ENCODE results near the gene SIN3B. TPM values are rescaled to one million over a fixed set of nuclear protein-coding genes. Genes with fewer than 3 reads are reported as not detected.
"Not testable (repeated sequence)": the region's sequence is repeated elsewhere in the genome, so short reads cannot be mapped to it uniquely, and the experiment has no call there.

SIN3B gene
- total and polyA plus RNA-seq, 12 donors: 22.8 to 133 (median 35.9) TPM

- peak in 2 of 7 donors; percentile 43 to 44 for DNase-seq
- H3K4me1 ChIP-seq (replicated peaks in 1 of 2): peaks cover 0 to 13% of the 10 kb centered on the region in 2 donors
- H3K27me3 ChIP-seq: no peaks in the 10 kb centered on the region
- no peak for TF ChIP-seq POLR2A (IDR thresholded peaks at IDR 0.05)
- TF ChIP-seq, protein P1, sequence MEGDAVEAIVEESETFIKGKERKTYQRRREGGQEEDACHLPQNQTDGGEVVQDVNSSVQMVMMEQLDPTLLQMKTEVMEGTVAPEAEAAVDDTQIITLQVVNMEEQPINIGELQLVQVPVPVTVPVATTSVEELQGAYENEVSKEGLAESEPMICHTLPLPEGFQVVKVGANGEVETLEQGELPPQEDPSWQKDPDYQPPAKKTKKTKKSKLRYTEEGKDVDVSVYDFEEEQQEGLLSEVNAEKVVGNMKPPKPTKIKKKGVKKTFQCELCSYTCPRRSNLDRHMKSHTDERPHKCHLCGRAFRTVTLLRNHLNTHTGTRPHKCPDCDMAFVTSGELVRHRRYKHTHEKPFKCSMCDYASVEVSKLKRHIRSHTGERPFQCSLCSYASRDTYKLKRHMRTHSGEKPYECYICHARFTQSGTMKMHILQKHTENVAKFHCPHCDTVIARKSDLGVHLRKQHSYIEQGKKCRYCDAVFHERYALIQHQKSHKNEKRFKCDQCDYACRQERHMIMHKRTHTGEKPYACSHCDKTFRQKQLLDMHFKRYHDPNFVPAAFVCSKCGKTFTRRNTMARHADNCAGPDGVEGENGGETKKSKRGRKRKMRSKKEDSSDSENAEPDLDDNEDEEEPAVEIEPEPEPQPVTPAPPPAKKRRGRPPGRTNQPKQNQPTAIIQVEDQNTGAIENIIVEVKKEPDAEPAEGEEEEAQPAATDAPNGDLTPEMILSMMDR (IDR thresholded peaks at IDR 0.05): no peak
- intact Hi-C loops (cut with DNase I): no loop called here
- peak overlapping the region in 3 of 5 donors; percentile 9 to 77 (median 51) for H3K27ac ChIP-seq
- H3K4me3 ChIP-seq: no peak overlapping the region
- 69 to 73% (median 71%) methylated on average over 7 of the region's 7 CpGs for WGBS, 4 donors
- H3K36me3 ChIP-seq (replicated peaks in 1 of 2): peaks cover 0 to 71% of the 10 kb centered on the region in 2 donors
- H3K9me3 ChIP-seq (replicated peaks in 1 of 3): no peaks in the 10 kb centered on the region
These were observed 42.7 kb downstream of the SIN3B start for GRCh38 chr19:16871871-16872270.

- Histone ChIP-seq H3K27ac (peak overlapping the region in 2 of 5 donors; percentile 34 to 68), H3K9me3 (replicated peaks in 1 of 3) (no peaks in the 10 kb centered on the region), H3K27me3 (no peaks in the 10 kb centered on the region), H3K4me3 (no peak overlapping the region), H3K36me3 (replicated peaks in 1 of 2) (peaks cover 0 to 72% of the 10 kb centered on the region in 2 donors), H3K4me1 (replicated peaks in 1 of 2) (peaks cover 0 to 8% of the 10 kb centered on the region in 2 donors)
- 91 to 96% (median 94%) methylated on average over 5 to 21 of the region's 21 CpGs for WGBS, 4 donors
- no peak for DNase-seq
- intact Hi-C loops (cut with DNase I): no loop called here
- no peak for TF ChIP-seq POLR2A (IDR thresholded peaks at IDR 0.05)
- TF ChIP-seq, protein P1 (IDR thresholded peaks at IDR 0.05): no peak
These were observed 43.5 kb downstream of the SIN3B start for GRCh38 chr19:16872728-16873127.

DNA sequence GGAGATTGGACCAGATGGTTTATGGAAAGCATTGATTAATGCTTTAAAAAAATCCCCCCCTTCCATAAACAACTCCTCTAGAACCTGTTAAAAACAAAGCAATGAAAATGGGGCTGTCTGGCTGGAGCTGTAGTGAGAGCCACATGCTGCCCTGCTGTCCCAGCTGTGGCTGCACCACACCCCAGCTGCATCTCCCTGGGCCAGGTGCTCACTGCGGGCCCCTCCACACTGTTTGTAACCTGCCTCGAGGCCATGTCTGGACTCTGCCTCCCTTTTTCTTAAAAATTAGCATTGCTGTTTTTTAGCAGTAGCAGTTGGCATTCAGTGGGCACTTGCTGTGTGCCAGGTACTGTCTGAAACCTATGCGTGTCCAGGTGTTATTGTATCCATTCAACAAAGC is 44.4 kb downstream of the SIN3B start:
- intact Hi-C loops (cut with DNase I): no loop called here
- Histone ChIP-seq H3K36me3 (replicated peaks in 1 of 2) (peaks cover 0 to 73% of the 10 kb centered on the region in 2 donors), H3K4me3 (no peak overlapping the region), H3K27me3 (no peaks in the 10 kb centered on the region), H3K9me3 (replicated peaks in 1 of 3) (no peaks in the 10 kb centered on the region), H3K4me1 (replicated peaks in 1 of 2) (peaks cover 0 to 6% of the 10 kb centered on the region in 2 donors), H3K27ac (peak overlapping the region in 3 of 5 donors; percentile 4 to 68 (median 7))
- WGBS, 4 donors: 90 to 95% (median 91%) methylated on average over 3 of the region's 3 CpGs
- DNase-seq: no peak
- TF ChIP-seq, protein P1 (IDR thresholded peaks at IDR 0.05): no peak
- no peak for TF ChIP-seq POLR2A (IDR thresholded peaks at IDR 0.05)

DNA sequence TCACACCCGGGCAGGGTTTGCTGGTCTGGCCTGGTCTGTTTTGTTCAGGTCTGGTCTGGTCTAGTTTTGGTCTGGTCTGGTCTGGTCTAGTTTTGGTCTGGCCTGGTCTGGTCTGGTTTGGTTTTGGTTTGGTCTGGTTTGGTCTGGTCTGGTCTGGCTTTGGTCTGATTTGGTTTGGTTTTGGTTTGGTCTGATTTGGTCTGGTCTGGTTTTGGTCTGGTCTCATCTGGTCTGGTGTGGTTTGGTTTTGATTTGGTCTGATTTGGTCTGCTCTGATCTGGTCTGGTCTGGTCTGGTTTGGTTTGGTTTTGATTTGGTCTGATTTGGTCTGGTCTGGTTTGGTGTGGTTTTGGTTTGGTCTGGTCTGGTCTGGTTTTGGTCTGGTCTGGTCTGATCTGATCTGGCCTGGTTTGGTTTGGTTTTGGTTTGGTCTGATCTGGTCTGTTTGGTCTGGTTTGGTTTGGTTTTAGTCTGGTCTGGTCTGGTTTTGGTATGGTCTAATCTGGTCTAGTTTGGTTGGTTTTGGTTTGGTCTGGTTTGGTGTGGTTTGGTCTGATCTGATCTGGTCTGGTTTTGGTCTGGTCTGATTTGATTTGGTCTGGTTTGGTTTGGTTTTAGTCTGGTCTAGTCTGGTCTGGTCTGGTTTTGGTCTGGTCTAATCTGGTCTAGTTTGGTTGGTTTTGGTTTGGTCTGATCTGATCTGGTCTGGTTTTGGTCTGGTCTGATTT is 45.2 kb downstream of the SIN3B start:
- H3K9me3 ChIP-seq (replicated peaks in 1 of 3): no peaks in the 10 kb centered on the region
- H3K27ac ChIP-seq: peak overlapping the region in 1 of 5 donors; percentile 4
- H3K27me3 ChIP-seq: no peaks in the 10 kb centered on the region
- H3K4me1 ChIP-seq (replicated peaks in 1 of 2): peaks cover 0 to 6% of the 10 kb centered on the region in 2 donors
- intact Hi-C loops (cut with DNase I): no loop called here
- H3K36me3 ChIP-seq (replicated peaks in 1 of 2): peaks cover 0 to 73% of the 10 kb centered on the region in 2 donors
- no peak for TF ChIP-seq POLR2A (IDR thresholded peaks at IDR 0.05)
- TF ChIP-seq, protein P1 (IDR thresholded peaks at IDR 0.05): no peak
- no peak overlapping the region for H3K4me3 ChIP-seq
- WGBS, 4 donors: 63 to 90% (median 80%) methylated on average over 1 of the region's 1 CpG
- no peak for DNase-seq

DNA sequence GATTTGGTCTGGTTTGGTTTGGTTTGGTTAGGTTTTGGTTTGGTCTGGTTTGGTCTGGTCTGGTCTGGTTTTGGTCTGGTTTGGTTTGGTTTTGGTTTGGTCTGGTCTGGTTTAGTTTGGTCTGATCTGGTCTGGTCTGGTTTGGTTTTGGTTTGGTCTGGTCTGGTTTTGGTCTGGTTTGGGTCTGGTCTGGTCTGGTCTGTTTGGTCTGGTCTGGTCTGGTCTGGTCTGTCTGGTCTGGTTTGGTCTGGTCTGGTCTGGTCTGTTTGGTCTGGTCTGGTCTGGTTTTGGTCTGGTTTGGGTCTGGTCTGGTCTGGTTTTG is 45.7 kb downstream of the SIN3B start:
- DNase-seq; H3K9me3 ChIP-seq (replicated peaks in 1 of 3); H3K27me3 ChIP-seq; H3K27ac ChIP-seq; H3K4me3 ChIP-seq; H3K4me1 ChIP-seq (replicated peaks in 1 of 2); intact Hi-C loops (cut with DNase I): not testable (repeated sequence)
- H3K36me3 ChIP-seq (replicated peaks in 1 of 2): peaks cover 0 to 73% of the 10 kb centered on the region in 2 donors

Measured in adrenal gland (tissue), 12 donors.